Smooth muscle cell (in vitro differentiated cells): ENCODE measurements around the gene SAA4. TPM values are rescaled to one million over a fixed set of nuclear protein-coding genes. Genes with fewer than 3 reads are reported as not detected.
"Not testable (repeated sequence)": the region's sequence is repeated elsewhere in the genome, so short reads cannot be mapped to it uniquely, and the experiment has no call there.

ENCODE experiments used
- DNase-seq: peaks from one replicate; lab custom pipeline; 2025; ENCODE audit not compliant: unreplicated experiment; lab: John Stamatoyannopoulos, UW
- H2AFZ ChIP-seq: fragments of 200-600 bp; sonication (generic); 2 replicates; pipeline ENCODE4 v1.6.0; 2016; ENCODE audit warnings: antibody characterized with exemption, low read depth, mild to moderate bottlenecking
- H3F3A ChIP-seq: fragments of 200-600 bp; sonication (generic); 2 replicates; pipeline ENCODE4 v1.6.0; 2017; ENCODE audit warnings: antibody characterized with exemption, low read depth
- H3K27ac ChIP-seq: fragments of 200-600 bp; sonication (generic); 2 replicates; pipeline ENCODE4 v1.5.1; 2016; ENCODE audit warnings: low read depth, mild to moderate bottlenecking
- H3K27me3 ChIP-seq: fragments of 200-600 bp; sonication (generic); 2 replicates; pipeline ENCODE4 v1.6.1; 2016; ENCODE audit warnings: low read depth, mild to moderate bottlenecking
- H3K36me3 ChIP-seq: fragments of 200-600 bp; sonication (generic); 2 replicates; pipeline ENCODE4 v1.5.1; 2016; ENCODE audit warnings: low read depth
- H3K4me1 ChIP-seq: fragments of 200-600 bp; sonication (generic); 2 replicates; pipeline ENCODE4 v1.5.1; 2016; ENCODE audit warnings: low read depth
- H3K4me2 ChIP-seq: fragments of 200-600 bp; sonication (generic); 2 replicates; pipeline ENCODE4 v1.6.0; 2016; ENCODE audit warnings: mild to moderate bottlenecking
- H3K4me3 ChIP-seq: fragments of 200-600 bp; sonication (generic); 2 replicates; pipeline ENCODE4 v1.5.1; 2016; ENCODE audit warnings: mild to moderate bottlenecking
- H3K79me2 ChIP-seq: fragments of 200-600 bp; sonication (generic); 2 replicates; pipeline ENCODE4 v1.6.0; 2016; ENCODE audit warnings: low read depth, mild to moderate bottlenecking
- H3K9ac ChIP-seq: fragments of 200-600 bp; sonication (generic); 2 replicates; pipeline ENCODE4 v1.6.0; 2016; ENCODE audit warnings: low read depth
- H3K9me3 ChIP-seq: fragments of 200-600 bp; sonication (generic); replicated peaks from 2 replicates; pipeline ENCODE4 v1.5.1; 2016; ENCODE audit warnings: low read depth
- H4K20me1 ChIP-seq: fragments of 200-600 bp; sonication (generic); 2 replicates; pipeline ENCODE4 v1.6.0; 2016; ENCODE audit warnings: low read depth
- CTCF ChIP-seq: fragments of 200-600 bp; sonication (generic); IDR thresholded peaks from 2 replicates; pipeline ENCODE4 v1.5.1; 2017; ENCODE audit warnings: borderline replicate concordance, mild to moderate bottlenecking, antibody characterized with exemption; ENCODE audit not compliant: insufficient read depth, poor library complexity, severe bottlenecking
- WGBS: methylation state at CpG from one replicate; pipeline ENCODE4 v1.1.7; 2016; ENCODE audit warnings: low lambda C conversion rate; 5-methylcytosine and 5-hydroxymethylcytosine counted together
- polyA plus RNA-seq: library from polyadenylated mRNA; unstranded; fragments of >200 nt; fragmentation: Nextera tagmentation; extraction: Ambion mirVana; gene quantifications from 2 replicates; pipeline ENCODE4 v1.2.1, GENCODE V29; 2016
- total RNA-seq: library from RNA; depleted of rRNA; stranded (reverse); fragments of >200 nt; gene quantifications from 2 replicates; pipeline ENCODE4 v1.2.3, GENCODE V29; 2014

SAA4 gene
- total and polyA plus RNA-seq, 2 experiments from 2014 or later, result not detected

GRCh38 chr11:18270102-18270501 lies 33.5 kb upstream of the SAA4 start:
- no peaks in the 10 kb centered on the region for H3K36me3 ChIP-seq
- TF ChIP-seq CTCF, result no peak
- DNase-seq, result no peak
- H2AFZ ChIP-seq, result no peak overlapping the region
- H4K20me1 ChIP-seq, result no peaks in the 10 kb centered on the region
- H3K27me3 ChIP-seq, result no peaks in the 10 kb centered on the region
- no peak overlapping the region for H3K4me3 ChIP-seq
- H3K4me1 ChIP-seq, result no peaks in the 10 kb centered on the region
- H3K27ac ChIP-seq, result no peak overlapping the region
- H3F3A ChIP-seq, result no peaks in the 10 kb centered on the region
- 84% methylated on average over 4 of the region's 4 CpGs for WGBS
- no peaks in the 10 kb centered on the region for H3K79me2 ChIP-seq
- H3K9me3 ChIP-seq, result no peaks in the 10 kb centered on the region
- no peak overlapping the region for H3K9ac ChIP-seq
- no peak overlapping the region for H3K4me2 ChIP-seq

GRCh38 chr11:18269252-18269651 lies 32.6 kb upstream of the SAA4 start:
- not testable (repeated sequence) for H3K36me3 ChIP-seq, H4K20me1 ChIP-seq, H3K9me3 ChIP-seq, H3K27ac ChIP-seq, H3K27me3 ChIP-seq, H3K4me1 ChIP-seq, H3F3A ChIP-seq, DNase-seq, H3K4me3 ChIP-seq, H3K79me2 ChIP-seq, H3K9ac ChIP-seq, H3K4me2 ChIP-seq, H2AFZ ChIP-seq
- WGBS, result no CpG with 5 or more reads among the region's 5 CpGs

DNA sequence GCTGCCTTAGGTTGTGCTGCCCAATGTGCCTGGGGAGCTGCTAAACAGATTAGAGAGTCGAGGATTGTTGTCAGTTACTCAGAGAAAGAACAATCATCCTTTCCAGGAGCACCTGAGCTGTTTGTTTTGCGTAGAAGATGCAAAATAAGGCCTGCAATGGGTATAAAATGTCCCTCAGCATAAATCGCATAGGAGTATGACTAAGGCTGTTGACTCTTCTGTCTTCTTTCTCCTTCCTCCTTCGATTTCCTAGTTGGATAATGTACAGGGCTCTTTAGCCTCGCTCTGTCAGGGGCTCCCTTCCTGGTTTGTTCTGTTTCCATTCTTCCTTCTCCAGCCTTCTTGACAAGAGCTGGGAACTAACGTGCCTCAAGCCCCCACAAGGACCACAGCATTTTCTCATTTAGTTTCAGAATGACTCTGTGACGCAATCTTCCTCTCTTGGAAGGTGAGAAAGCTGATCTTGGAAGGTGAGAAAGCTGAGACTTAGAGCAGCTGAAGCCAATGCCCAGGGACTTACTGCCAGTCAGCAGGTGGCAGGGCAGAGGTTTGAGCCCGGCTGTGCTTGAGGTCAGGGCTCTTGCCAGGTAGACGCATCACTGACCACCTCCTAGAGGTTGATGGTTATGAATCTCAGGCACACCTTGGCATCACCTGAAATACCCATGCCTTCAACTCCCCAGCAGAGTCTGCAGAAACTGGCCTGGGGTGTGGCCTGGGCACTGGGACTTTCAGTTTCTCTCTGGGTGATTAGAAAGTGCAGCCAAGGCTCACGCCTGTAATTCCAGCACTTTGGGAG lies 30.9 kb upstream of the SAA4 start:
- H3K4me3 ChIP-seq, H2AFZ ChIP-seq, H3K79me2 ChIP-seq, H3K4me1 ChIP-seq, H3K9me3 ChIP-seq, H3K4me2 ChIP-seq, H3K27ac ChIP-seq, H4K20me1 ChIP-seq, H3K27me3 ChIP-seq, H3K36me3 ChIP-seq, DNase-seq, H3F3A ChIP-seq, H3K9ac ChIP-seq: not testable (repeated sequence)
- WGBS, result 75% methylated on average over 8 of the region's 10 CpGs

GRCh38 chr11:18265949-18266348 lies 29.3 kb upstream of the SAA4 start, which contains the start of gene SAA1:
TSS of gene SAA1 (plus strand) at chr11:18266264. CDS start at chr11:18266888, 624 bp downstream.
- Histone ChIP-seq H3K27ac (no peak within 1 kb of the TSS), H3F3A (no peaks in the 10 kb centered on the region), H3K9me3 (no peaks in the 10 kb centered on the region), H3K4me1 (no peaks in the 10 kb centered on the region), H3K27me3 (no peaks in the 10 kb centered on the region), H3K4me3 (no peak within 1 kb of the TSS), H3K9ac (no peak within 1 kb of the TSS), H3K4me2 (no peak within 1 kb of the TSS), H2AFZ (no peak within 1 kb of the TSS), H3K79me2 (no peaks in the 10 kb centered on the region), H4K20me1 (no peaks in the 10 kb centered on the region), H3K36me3 (no peaks in the 10 kb centered on the region)
- WGBS, result 85% methylated on average over 8 of the region's 8 CpGs
- TF ChIP-seq CTCF, result no peak
- DNase-seq, result no peak
